Ovary (tissue), 9 donors: ENCODE results near the gene NLN. TPM values are rescaled to one million over a fixed set of nuclear protein-coding genes. Genes with fewer than 3 reads are reported as not detected.

Source experiments
- DNase-seq, 5 donors: peaks; one replicate each; pipeline ENCODE4 v3.0.0-alpha.2; 2019 to 2020
- H3K27ac ChIP-seq, 2 donors: fragments of 200-600 bp; one replicate each; pipeline versions ENCODE4 v1.5.1 to v1.8.0; 2019 to 2022
- H3K27me3 ChIP-seq: fragments of 200-600 bp; one replicate; pipeline ENCODE4 v1.8.0; 2022
- H3K36me3 ChIP-seq: fragments of 200-600 bp; sonication (generic); one replicate; pipeline ENCODE4 v1.5.1; 2019
- H3K4me1 ChIP-seq: one replicate; pipeline ENCODE4 v1.8.1; 2013; ENCODE audit warnings: mild to moderate bottlenecking, moderate library complexity; ENCODE audit not compliant: insufficient read depth
- H3K4me3 ChIP-seq: fragments of 200-600 bp; sonication (generic); one replicate; pipeline ENCODE4 v1.5.1; 2017
- H3K9me3 ChIP-seq, 2 donors: fragments of 200-600 bp in 1 of 2; sonication (generic) in 1 of 2; one replicate each; pipeline versions ENCODE4 v1.5.1 to v1.8.1; 2013 to 2019; ENCODE audit warnings: mild to moderate bottlenecking in 1 of 2, moderate library complexity in 1 of 2
- CTCF ChIP-seq, 3 donors: fragments of 450-650 bp in 2 of 3; fragments of 200-600 bp in 1 of 3; IDR thresholded peaks; one replicate each; pipeline versions ENCODE4 v1.5.1 to v1.8.0; 2016 to 2022; ENCODE audit warnings: antibody characterized with exemption in 3 of 3, mild to moderate bottlenecking in 1 of 3
- EP300 ChIP-seq: sonication (generic); formaldehyde crosslinking; IDR thresholded peaks from one replicate; pipeline ENCODE4 v1.6.1; 2017; ENCODE audit warnings: antibody characterized with exemption
- POLR2A ChIP-seq: fragments of 450-650 bp; IDR thresholded peaks from one replicate; pipeline ENCODE4 v1.6.1; 2017; ENCODE audit warnings: antibody characterized with exemption, mild to moderate bottlenecking, moderate library complexity
- WGBS, 3 donors: extraction: QIAGEN DNeasy Blood & Tissue Kit in 1 of 3; methylation state at CpG; one replicate each; pipeline versions ENCODE4 v1.1.5 to v1.1.7; 2013 to 2017; 5-methylcytosine and 5-hydroxymethylcytosine counted together
- intact Hi-C, 4 donors: fragments of 100-400 bp; cut with DNase I; formaldehyde crosslinking; loops; one replicate each; pipeline versions ENCODE4 v1.11.0 to v1.15.1; 2022 to 2023
- polyA plus RNA-seq, 2 donors: library from polyadenylated mRNA; stranded (reverse); fragments of 200-250 nt in 1 of 2; fragments of 350-450 nt in 1 of 2; fragmentation: Illumina TruSeq in 1 of 2; extraction: RNeasy Lipid Tissue Mini Kit (QIAGEN cat#74804) in 1 of 2; gene quantifications; one replicate each; pipeline ENCODE4 v1.2.3, GENCODE V29; 2013 to 2014
- total RNA-seq, 7 donors: library from RNA; depleted of rRNA in 2 of 7; stranded (reverse); fragments of >200 nt in 2 of 7; fragmentation: NEBNext Ultra II Directional in 3 of 7; extraction: Animal tissue kit (Norgen Biotek cat#: 25700) in 3 of 7; gene quantifications; one replicate each; pipeline versions ENCODE4 v1.1.0 to v1.2.4, GENCODE V29; 2016 to 2023
- donor health status: DM: no; HTN: no; CAD: no; lungs with moderate emphysema.
- donor health status: DM: no; HTN: no; CAD: no.
- donor health status: Bipolar disorder and iron deficiency.
- donor health status: DM: yes; HTN: yes; CAD: no.
- donor health status: DM: no; HTN: no; CAD: no.
- donor health status: DM: yes; HTN: yes; CAD: no.

NLN gene
- total and polyA plus RNA-seq, 9 donors = 2.3 to 16.3 (median 8.2) TPM

GRCh38 chr5:65696892-65697291, 25.1 kb upstream of the NLN start:
- no peaks in the 10 kb centered on the region for H3K4me1 ChIP-seq
- H3K27me3 ChIP-seq = no peaks in the 10 kb centered on the region
- TF ChIP-seq EP300 = no peak
- TF ChIP-seq POLR2A = no peak
- TF ChIP-seq CTCF (IDR thresholded peaks at IDR 0.05) = no peak
- intact Hi-C loops = no loop called here
- no peak overlapping the region for H3K4me3 ChIP-seq
- no peaks in the 10 kb centered on the region for H3K36me3 ChIP-seq
- no peak overlapping the region for H3K27ac ChIP-seq
- DNase-seq = no peak
- no peaks in the 10 kb centered on the region for H3K9me3 ChIP-seq

GRCh38 chr5:65699338-65699737, 22.7 kb upstream of the NLN start:
- intact Hi-C loops = no loop called here
- TF ChIP-seq POLR2A (no peak), EP300 (no peak), CTCF (IDR thresholded peaks at IDR 0.05) (no peak)
- DNase-seq = no peak

GRCh38 chr5:65702036-65702435, 20.0 kb upstream of the NLN start:
- DNase-seq = no peak
- no peak overlapping the region for H3K27ac ChIP-seq
- intact Hi-C loops = no loop called here
- WGBS, 3 donors = 92 to 94% (median 93%) methylated on average over 3 of the region's 3 CpGs
- no peaks in the 10 kb centered on the region for H3K4me1 ChIP-seq
- TF ChIP-seq POLR2A (no peak), EP300 (no peak), CTCF (IDR thresholded peaks at IDR 0.05) (no peak)
- no peaks in the 10 kb centered on the region for H3K36me3 ChIP-seq
- no peak overlapping the region for H3K4me3 ChIP-seq
- no peaks in the 10 kb centered on the region for H3K27me3 ChIP-seq
- no peaks in the 10 kb centered on the region for H3K9me3 ChIP-seq

More at GRCh38 chr5:65699338-65699737, 22.7 kb upstream of the NLN start:
- no peak overlapping the region for H3K27ac ChIP-seq
- H3K36me3 ChIP-seq = no peaks in the 10 kb centered on the region
- no peaks in the 10 kb centered on the region for H3K4me1 ChIP-seq
- no peaks in the 10 kb centered on the region for H3K9me3 ChIP-seq
- WGBS, 3 donors = 97 to 100% (median 97%) methylated on average over 4 of the region's 4 CpGs
- H3K27me3 ChIP-seq = no peaks in the 10 kb centered on the region
- H3K4me3 ChIP-seq = no peak overlapping the region

- TF ChIP-seq POLR2A = no peak
- TF ChIP-seq EP300 = no peak
- no peak for TF ChIP-seq CTCF (IDR thresholded peaks at IDR 0.05)
- no peak overlapping the region for H3K4me3 ChIP-seq
- H3K9me3 ChIP-seq = no peaks in the 10 kb centered on the region
- no peak for DNase-seq
- no peaks in the 10 kb centered on the region for H3K27me3 ChIP-seq
- intact Hi-C loops = no loop called here
- WGBS, 3 donors = 88 to 94% (median 89%) methylated on average over 2 of the region's 2 CpGs
- no peaks in the 10 kb centered on the region for H3K4me1 ChIP-seq
- H3K27ac ChIP-seq = no peak overlapping the region
- H3K36me3 ChIP-seq = no peaks in the 10 kb centered on the region
Observed at GRCh38 chr5:65704621-65705239, 17.3 kb upstream of the NLN start.
